KMS-11 (cell line): ENCODE data around the gene TMPRSS3.

ENCODE experiments used
- H2AFZ ChIP-seq: fragments of 200-600 bp; sonication (generic); 2 replicates; pipeline ENCODE4 v1.6.1; 2016; ENCODE audit warnings: antibody characterized with exemption, mixed run types, low read depth
- H3K27ac ChIP-seq: fragments of 200-600 bp; sonication (generic); 2 replicates; pipeline ENCODE4 v1.6.1; 2016; ENCODE audit warnings: mild to moderate bottlenecking, mixed run types
- H3K27me3 ChIP-seq: fragments of 200-600 bp; sonication (generic); 2 replicates; pipeline ENCODE4 v1.6.1; 2017; ENCODE audit warnings: mild to moderate bottlenecking, low read depth, mixed run types, moderate library complexity; ENCODE audit not compliant: insufficient read depth
- H3K36me3 ChIP-seq: fragments of 200-600 bp; sonication (generic); 2 replicates; pipeline ENCODE4 v1.6.1; 2017; ENCODE audit warnings: mild to moderate bottlenecking, mixed run types; ENCODE audit not compliant: insufficient read depth
- H3K4me1 ChIP-seq: fragments of 200-600 bp; sonication (generic); 2 replicates; pipeline ENCODE4 v1.6.1; 2016; ENCODE audit warnings: mild to moderate bottlenecking, low read depth, mixed run types; ENCODE audit not compliant: poor library complexity, severe bottlenecking
- H3K4me2 ChIP-seq: fragments of 200-600 bp; sonication (generic); 2 replicates; pipeline ENCODE4 v1.7.0; 2016; ENCODE audit warnings: mild to moderate bottlenecking, mixed run types
- H3K4me3 ChIP-seq: fragments of 200-600 bp; sonication (generic); IDR thresholded peaks from 2 replicates; pipeline ENCODE4 v1.6.1; 2017; ENCODE audit warnings: low read depth, low read length, mixed read lengths; ENCODE audit not compliant: insufficient read depth
- H3K79me2 ChIP-seq: fragments of 200-600 bp; sonication (generic); 2 replicates; pipeline ENCODE4 v1.6.1; 2016; ENCODE audit warnings: low read depth, mixed run types; ENCODE audit not compliant: insufficient read depth
- H3K9ac ChIP-seq: fragments of 200-600 bp; sonication (generic); 2 replicates; pipeline ENCODE4 v1.6.1; 2016; ENCODE audit warnings: mild to moderate bottlenecking, mixed run types
- H4K20me1 ChIP-seq: fragments of 200-600 bp; sonication (generic); 2 replicates; pipeline ENCODE4 v1.6.1; 2016; ENCODE audit warnings: mild to moderate bottlenecking, mixed run types; ENCODE audit not compliant: insufficient read depth
- TF ChIP-seq, protein P1 (sequence below): fragments of 200-600 bp; sonication (generic); conservative IDR thresholded peaks from 2 replicates; pipeline ENCODE4 v1.6.1; 2017; ENCODE audit warnings: low read depth, mild to moderate bottlenecking, antibody characterized with exemption, low read length, moderate library complexity, mixed read lengths

TMPRSS3 gene

DNA sequence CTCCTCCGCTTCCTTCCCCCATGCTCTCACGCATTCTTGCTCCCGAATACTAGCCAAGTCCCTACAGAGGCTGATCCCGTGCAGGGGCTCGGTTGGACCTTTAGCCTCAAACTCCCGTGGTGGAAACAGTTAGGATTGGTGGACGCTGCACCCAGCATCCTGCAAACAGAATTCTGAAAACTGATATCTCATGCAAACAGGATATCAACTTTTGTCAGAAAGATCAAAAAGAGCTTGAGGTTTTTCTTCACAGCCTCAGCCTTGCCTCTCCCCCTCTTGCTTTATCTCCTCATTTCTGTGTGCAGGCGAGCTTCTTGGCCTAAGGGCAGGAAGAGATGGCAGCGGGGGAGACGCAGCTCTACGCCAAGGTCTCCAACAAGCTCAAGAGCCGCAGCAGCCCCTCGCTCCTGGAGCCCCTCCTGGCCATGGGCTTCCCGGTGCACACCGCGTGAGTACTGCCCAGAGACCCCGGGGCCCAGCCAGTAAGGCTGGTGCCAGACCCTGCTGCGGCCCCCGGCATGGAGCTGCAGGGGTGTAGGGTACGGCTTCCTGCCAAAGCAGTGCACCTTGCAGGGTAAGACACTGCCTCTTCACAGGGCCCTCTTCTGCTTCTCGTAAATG is 7.9 kb upstream of the TMPRSS3 start, which contains the start of gene UBASH3A:
Gene UBASH3A, plus strand, starts transcription at position 292 of the 621 bp plus-strand sequence. Its CDS starts 44 bp downstream, at position 336.
- Histone ChIP-seq H3K27ac (no peak within 1 kb of the TSS), H3K27me3 (peaks cover 9% of the 10 kb centered on the region; the same call in 1 of the 2 replicates), H3K36me3 (no peaks in the 10 kb centered on the region), H2AFZ (no peak within 1 kb of the TSS), H3K4me2 (no peak within 1 kb of the TSS), H4K20me1 (no peaks in the 10 kb centered on the region), H3K79me2 (no peaks in the 10 kb centered on the region), H3K4me3 (no peak within 1 kb of the TSS), H3K9ac (no peak within 1 kb of the TSS), H3K4me1 (no peaks in the 10 kb centered on the region)
- TF ChIP-seq, protein P1, sequence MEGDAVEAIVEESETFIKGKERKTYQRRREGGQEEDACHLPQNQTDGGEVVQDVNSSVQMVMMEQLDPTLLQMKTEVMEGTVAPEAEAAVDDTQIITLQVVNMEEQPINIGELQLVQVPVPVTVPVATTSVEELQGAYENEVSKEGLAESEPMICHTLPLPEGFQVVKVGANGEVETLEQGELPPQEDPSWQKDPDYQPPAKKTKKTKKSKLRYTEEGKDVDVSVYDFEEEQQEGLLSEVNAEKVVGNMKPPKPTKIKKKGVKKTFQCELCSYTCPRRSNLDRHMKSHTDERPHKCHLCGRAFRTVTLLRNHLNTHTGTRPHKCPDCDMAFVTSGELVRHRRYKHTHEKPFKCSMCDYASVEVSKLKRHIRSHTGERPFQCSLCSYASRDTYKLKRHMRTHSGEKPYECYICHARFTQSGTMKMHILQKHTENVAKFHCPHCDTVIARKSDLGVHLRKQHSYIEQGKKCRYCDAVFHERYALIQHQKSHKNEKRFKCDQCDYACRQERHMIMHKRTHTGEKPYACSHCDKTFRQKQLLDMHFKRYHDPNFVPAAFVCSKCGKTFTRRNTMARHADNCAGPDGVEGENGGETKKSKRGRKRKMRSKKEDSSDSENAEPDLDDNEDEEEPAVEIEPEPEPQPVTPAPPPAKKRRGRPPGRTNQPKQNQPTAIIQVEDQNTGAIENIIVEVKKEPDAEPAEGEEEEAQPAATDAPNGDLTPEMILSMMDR, result no peak

DNA sequence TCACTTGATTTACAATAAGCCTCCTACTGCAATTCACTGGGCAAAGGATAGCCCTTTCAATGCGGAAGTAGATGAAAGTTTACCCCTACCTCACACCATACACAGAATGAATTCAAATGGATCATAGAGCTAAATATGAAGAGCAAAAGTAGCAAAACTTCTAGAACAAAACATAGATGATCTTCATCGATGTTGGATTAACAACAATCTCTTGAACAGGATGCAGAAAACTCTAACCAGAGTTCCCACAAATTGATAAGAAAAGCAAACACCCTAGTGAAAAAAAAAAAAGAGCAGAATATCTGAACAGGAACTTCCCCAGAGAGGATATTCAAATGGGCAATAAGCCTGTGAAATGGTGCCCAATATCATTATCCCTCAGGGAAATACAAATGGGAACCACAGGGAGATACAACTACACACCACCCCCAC is 6.0 kb upstream of the TMPRSS3 start:
- Histone ChIP-seq H3K27me3 (no peaks in the 10 kb centered on the region; the same call in 1 of the 2 replicates), H2AFZ (no peak overlapping the region), H3K4me2 (no peak overlapping the region), H3K4me1 (no peaks in the 10 kb centered on the region), H3K9ac (no peak overlapping the region), H3K79me2 (no peaks in the 10 kb centered on the region), H3K36me3 (no peaks in the 10 kb centered on the region), H4K20me1 (no peaks in the 10 kb centered on the region), H3K27ac (no peak overlapping the region), H3K4me3 (no peak overlapping the region)
- TF ChIP-seq, protein P1, result no peak

DNA sequence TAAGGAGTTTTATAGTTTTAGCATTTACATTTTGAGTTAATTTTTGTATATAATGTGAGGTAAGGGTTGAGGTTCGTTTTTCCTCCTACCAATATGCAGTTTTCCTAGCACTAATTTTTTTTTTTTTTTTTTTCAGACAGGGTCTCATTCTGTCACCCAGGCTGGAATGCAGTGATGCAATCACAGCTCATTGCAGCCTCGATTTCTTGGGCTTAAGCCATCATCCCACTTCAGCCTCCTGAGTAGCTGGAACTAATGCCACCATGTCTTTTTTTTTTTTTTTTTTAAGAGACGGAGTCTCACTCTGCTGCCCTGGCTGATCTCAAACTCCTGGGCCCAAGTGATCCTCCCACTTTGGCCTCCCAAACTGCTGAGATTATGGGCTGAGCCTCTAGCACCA is 5.3 kb upstream of the TMPRSS3 start:
- TF ChIP-seq, protein P1, result no peak
- H3K36me3 ChIP-seq, result no peaks in the 10 kb centered on the region
- peaks cover 5% of the 10 kb centered on the region; the same call in 1 of the 2 replicates for H3K27me3 ChIP-seq
- no peaks in the 10 kb centered on the region for H3K4me1 ChIP-seq
- no peak overlapping the region for H3K9ac ChIP-seq
- no peak overlapping the region for H3K27ac ChIP-seq
- H3K4me2 ChIP-seq, result no peak overlapping the region
- H4K20me1 ChIP-seq, result no peaks in the 10 kb centered on the region
- no peak overlapping the region for H3K4me3 ChIP-seq
- H2AFZ ChIP-seq, result no peak overlapping the region
- no peaks in the 10 kb centered on the region for H3K79me2 ChIP-seq

DNA sequence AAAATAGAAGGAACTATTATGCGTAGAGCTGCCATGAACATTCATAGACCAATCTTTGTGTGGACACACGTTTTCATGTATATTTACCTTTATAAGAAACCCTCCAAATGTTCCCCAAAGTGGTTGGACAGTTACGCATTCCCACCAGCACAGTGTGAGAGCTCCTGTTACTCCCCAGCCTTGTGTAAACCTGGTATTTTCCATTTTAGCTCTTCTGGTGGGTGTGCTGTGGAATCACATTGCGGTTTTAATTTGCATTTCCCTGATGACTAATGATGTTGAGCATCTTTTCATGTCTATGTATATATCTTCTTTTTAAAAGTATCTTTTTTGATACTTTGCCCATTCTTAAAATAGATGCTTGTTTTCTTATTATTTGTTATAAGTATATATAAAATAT is 4.7 kb upstream of the TMPRSS3 start:
- Histone ChIP-seq H3K4me3 (no peak overlapping the region), H3K36me3 (no peaks in the 10 kb centered on the region), H3K27me3 (peaks cover 5% of the 10 kb centered on the region; the same call in 1 of the 2 replicates), H3K4me2 (no peak overlapping the region), H2AFZ (no peak overlapping the region), H3K9ac (no peak overlapping the region), H3K4me1 (no peaks in the 10 kb centered on the region), H4K20me1 (no peaks in the 10 kb centered on the region), H3K27ac (no peak overlapping the region), H3K79me2 (no peaks in the 10 kb centered on the region)
- TF ChIP-seq, protein P1, result no peak
